AG10803 (cell line): Measurements from ENCODE around the gene NLRC5.
"Not testable (repeated sequence)": the region's sequence is repeated elsewhere in the genome, so short reads cannot be mapped to it uniquely, and the experiment has no call there.

ENCODE experiments used
- DNase-seq: peaks from one replicate; pipeline ENCODE4 v3.0.0; 2010; ENCODE audit warnings: low read depth
- H3K4me3 ChIP-seq: 2 replicates; pipeline ENCODE4 v1.5.1; 2011; ENCODE audit warnings: mild to moderate bottlenecking, low read length, control low read depth
- CTCF ChIP-seq: conservative IDR thresholded peaks from 2 replicates; pipeline ENCODE4 v1.5.1; 2011; ENCODE audit warnings: mild to moderate bottlenecking, low read length, control low read depth, inconsistent platforms

Gene NLRC5

GRCh38 chr16:57069053-57069452, 79.7 kb downstream of the NLRC5 start:
- no peak overlapping the region for H3K4me3 ChIP-seq
- no peak for TF ChIP-seq CTCF

GRCh38 chr16:57069635-57070370, 80.4 kb downstream of the NLRC5 start:
- no peak for TF ChIP-seq CTCF
- no peak overlapping the region for H3K4me3 ChIP-seq
- no peak for DNase-seq

More at GRCh38 chr16:57069053-57069452, 79.7 kb downstream of the NLRC5 start:
- DNase-seq, result no peak

- TF ChIP-seq CTCF, result no peak
- DNase-seq, result no peak
- H3K4me3 ChIP-seq, result no peak overlapping the region
Observed at GRCh38 chr16:57070424-57070823, 81.1 kb downstream of the NLRC5 start.

- H3K4me3 ChIP-seq, DNase-seq: not testable (repeated sequence)
Observed at GRCh38 chr16:57071081-57071732, 81.8 kb downstream of the NLRC5 start.

GRCh38 chr16:57071831-57072582, 82.7 kb downstream of the NLRC5 start:
- no peak overlapping the region for H3K4me3 ChIP-seq
- peak; percentile 61 for DNase-seq
- TF ChIP-seq CTCF, result no peak

GRCh38 chr16:57072616-57073275, 83.4 kb downstream of the NLRC5 start:
- no peak for TF ChIP-seq CTCF
- H3K4me3 ChIP-seq, result no peak overlapping the region
- no peak for DNase-seq

GRCh38 chr16:57077714-57078113, 88.4 kb downstream of the NLRC5 start:
- DNase-seq, result no peak
- TF ChIP-seq CTCF, result no peak
- no peak overlapping the region for H3K4me3 ChIP-seq
